GM19452 (cell line): ENCODE data around the gene PLXNA4.

ENCODE experiments used
- ATAC-seq: cut with Tn5 transposase; IDR thresholded peaks from one replicate; pipeline ENCODE4 v1.9.1; 2021; ENCODE audit not compliant: unreplicated experiment

PLXNA4 gene

DNA sequence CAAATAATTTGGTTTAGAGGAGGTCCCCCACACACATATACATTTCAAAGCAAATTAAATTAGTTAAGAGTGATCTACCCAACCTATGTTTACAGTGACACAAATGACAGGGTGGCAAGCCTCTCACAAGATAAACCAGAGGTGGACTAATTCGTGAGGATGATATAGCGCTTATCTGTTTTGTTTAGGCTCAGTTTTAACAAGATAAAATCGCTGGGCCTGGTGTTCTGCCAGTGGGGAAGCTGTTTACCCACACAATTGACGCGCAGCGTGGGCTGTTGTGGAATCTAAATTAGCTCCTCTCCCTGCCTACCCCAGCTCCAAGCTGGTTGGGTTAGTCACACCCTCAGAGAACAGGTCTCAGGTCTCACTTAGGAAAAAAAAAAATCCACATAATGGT is 16.7 kb upstream of the PLXNA4 start:
- no peak for ATAC-seq

DNA sequence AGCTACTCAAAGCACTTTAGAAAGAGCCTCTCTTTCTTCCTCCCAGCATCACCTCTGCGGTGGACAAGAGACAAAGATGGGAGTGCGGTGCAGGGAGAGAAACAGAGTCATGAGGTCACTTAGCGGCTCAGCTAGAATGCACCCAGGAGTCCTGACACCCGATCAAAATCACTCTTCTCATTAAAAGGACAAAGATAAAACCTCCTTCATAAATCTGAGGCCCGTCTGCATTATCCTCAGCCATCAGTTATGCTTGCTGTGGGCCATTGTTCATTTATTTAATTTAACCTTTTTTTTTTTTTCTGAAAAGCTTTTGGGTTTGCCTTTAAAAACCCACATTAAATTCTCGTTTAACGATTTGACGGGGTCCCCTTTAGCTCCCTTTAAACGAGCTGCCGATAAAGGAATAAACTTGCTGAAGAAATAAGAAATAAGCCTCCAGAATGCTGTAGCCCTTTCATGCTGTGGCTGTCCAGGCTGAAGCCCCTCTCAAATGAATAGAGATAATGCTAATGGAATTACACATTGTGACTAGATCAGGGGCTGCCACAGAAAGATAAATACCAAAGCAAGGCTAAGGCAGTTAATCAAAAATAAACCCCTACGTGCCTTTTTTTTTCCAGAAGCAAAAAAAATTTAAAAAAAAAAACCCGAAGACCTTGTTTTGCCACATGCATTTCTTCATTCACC is 16.1 kb upstream of the PLXNA4 start:
- ATAC-seq, result no peak

DNA sequence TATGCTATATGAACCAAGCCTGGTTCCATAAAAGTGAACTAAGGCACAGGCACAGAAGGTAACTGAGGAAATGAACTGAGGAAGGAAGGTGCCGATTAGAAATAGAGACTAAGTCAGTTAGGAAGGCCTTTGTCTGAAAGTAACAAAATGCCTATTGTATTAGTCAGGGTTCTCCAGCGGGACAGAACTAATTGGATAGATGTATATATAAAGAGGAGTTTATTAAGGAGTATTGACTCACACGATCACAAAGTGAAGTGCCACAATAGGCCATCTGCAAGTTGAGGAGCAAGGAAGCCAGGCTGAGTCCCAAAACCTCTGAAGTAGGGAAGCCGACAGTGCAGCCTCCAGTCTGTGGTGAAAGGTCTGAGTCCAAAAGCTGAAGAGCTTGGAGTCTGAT is 13.9 kb upstream of the PLXNA4 start:
- ATAC-seq, result no peak

- ATAC-seq, result no peak
Measured at GRCh38 chr7:132588596-132588995, 12.3 kb upstream of the PLXNA4 start.

DNA sequence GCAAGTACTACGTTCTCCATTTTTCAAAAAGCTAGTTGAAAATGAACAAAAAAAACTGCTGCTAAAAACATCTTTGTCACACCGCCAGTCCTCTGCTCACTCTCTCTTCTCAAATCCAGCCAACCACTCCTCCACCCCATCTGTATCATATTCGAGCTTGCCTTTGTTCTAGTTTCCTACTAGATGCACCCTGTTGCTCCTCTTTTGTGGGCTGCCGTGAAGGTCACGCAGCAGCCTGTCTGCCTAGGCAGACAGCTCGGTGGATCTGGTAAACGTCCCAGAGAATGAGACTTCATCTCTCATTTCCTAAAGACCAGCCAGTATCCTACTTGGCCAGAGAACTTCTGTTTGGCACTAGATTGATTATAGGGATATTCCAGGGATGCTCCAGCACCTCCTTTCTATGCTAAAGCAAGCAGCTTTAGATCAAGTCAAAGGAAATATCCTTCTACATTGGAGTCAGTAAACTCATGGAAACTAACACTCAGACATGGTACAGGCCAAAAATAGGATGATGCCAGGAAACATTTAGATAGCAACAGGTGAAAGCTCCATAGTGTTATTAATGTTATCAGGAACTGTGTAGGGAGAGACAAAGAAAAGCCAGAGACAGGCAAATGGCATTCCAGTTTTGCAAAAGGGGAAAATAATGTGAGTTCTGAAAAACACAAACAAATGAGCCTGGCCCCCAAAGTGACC is 8.7 kb upstream of the PLXNA4 start:
- no peak for ATAC-seq

DNA sequence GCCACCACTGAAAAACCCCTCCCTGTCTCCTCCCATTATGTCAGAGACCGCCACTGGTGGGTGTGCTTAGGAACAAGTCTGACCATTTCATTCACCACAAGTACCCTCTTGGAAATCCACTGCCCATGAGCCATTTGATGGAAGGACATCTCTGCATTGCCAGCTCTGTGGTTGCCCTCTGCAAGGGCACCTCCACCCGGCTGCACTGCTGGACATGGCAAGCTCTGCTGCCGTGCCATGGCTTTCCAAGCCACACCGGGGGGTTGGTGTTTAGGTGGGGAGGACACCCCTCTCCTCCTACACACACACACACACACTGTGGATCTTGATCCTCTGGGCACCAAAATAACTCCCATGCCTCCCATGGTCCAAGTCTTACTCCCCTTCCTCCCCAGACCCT is 5.2 kb upstream of the PLXNA4 start:
- no peak for ATAC-seq

DNA sequence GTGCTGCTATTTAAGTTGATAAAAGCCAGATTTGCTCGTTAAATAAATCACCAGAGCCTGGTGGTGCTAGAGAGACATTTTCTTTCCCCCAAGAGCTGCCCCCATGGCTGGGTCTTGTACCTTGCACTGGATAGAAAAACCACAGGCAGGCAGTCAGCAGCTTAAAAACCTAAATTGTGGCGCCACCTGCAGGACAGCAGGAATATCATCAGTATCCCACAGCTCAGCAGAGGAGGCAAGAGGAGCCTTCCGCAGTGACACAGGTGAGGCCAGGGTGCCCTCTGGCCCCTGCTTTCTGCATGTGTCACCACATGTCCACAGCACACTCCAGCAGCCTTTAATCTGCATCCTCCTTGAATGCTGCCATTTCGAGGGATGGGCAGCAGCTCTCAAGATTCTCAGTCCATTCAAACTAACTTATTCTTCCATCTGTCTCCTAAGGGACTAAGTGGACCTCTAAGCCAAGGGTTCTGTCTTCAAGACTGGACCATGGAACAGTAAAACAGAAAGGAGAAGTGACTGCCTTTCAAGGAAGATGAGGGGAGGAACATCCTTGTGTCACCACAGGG is 4.5 kb upstream of the PLXNA4 start:
- ATAC-seq, result no peak

- no peak for ATAC-seq
Measured at GRCh38 chr7:132580277-132580676, 4.0 kb upstream of the PLXNA4 start.

DNA sequence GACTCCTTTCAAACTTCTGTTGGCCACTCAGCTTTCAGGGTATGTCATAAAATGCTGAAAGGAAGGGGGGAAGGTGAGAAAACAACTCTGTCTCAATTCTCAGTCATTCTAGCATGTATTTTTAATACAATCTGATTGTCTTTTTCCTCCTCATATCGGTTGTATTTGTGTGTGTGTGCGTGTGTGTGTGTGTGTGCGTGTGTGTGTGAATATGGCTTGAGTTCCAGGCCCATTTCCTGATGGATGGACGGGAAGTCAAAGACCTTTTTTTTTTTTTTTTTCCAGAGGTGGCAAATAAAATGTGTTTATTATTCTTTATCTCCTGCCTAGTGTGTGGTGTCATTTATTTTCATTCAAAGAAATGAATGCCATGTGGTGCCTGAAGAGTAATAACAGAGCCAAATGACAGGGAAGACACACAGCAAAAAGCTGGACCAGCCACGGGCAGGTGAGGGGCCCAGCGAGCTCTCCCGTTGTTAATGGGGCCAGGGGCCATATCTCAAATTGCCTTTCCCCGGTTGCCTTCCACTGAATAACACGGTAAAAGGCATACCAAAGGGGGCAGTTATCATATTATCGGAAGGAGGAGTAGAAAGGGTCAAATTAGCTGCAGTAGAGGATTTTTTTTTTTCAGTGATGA is 3.1 kb upstream of the PLXNA4 start:
- no peak for ATAC-seq

DNA sequence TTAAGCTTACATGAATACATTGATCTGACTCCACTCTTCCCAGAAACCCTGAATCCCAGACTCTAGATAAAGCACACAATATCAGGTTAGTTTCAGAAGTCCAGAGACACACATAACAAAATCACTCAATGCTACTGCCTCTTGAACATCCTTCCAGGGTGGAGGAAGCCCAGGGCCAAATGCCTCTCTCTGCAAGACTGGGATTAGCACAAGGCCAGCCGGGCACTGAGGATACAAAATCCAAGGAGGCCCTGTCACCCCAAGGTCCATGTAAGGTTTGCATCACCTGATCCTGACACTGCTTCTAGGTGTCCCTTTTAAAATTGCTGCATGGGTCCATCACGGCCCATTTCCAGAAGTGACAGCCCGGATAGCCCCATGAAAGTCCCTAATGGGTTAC is 2.6 kb upstream of the PLXNA4 start:
- no peak for ATAC-seq

DNA sequence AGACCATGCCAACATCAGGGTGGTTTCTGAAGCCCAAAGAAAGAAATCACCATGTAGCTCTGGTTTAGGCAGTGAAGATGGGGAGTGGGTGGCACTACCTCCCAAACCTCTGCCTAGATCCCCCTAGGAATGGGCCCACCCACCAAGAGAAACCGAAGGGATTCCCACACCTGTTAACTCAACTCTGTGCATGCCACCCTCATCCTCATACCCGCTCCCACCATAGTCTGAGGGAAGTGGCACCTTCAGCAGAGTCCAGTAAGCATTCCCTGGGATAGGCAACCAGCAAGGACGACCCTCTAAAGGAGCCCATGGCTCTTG is 1.7 kb upstream of the PLXNA4 start:
- no peak for ATAC-seq

DNA sequence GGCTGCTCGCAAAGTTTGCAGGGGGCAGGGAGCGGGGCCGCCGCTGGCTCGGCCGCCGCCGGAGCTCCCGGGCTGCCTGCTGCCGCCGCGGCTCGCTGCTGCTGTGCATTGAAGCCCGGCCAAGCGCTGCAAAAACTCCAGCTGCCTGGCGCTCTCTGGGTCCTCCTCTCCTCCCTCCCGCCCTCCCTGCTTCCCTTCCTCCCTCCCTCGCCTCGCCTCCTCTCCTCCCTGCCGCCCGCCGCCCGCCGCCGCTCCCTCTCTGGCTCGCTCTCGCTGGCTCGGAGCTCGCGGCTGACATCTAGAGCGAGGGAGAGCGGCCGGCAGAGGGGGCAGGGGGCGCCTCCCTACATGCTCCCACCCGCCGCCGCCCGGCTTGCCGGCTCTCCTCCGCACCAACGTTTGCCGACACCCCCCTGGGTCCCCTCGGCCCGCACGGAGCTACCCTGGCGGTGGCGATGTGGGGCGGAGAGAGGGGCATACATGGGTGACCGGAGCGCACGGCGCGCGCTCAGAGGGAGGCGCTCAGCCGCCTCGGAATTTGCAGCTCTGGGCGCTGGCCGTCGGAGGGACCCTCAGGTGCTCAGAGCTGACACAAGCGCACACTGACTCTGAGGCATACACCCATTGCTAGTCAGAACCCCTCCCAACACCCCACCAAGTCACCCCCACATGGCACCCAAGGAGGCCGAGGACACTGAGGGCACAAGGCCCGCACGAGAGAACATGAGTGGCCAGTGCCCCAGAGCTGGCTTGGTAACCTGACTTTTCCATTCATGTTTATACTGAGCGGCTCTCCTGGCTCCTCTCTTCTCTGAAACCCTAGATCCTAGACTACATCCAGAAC is 1.2 kb upstream of the PLXNA4 start:
- no peak for ATAC-seq

GRCh38 chr7:132576721-132577085 is 433 bp upstream of the PLXNA4 start:
- no peak for ATAC-seq

DNA sequence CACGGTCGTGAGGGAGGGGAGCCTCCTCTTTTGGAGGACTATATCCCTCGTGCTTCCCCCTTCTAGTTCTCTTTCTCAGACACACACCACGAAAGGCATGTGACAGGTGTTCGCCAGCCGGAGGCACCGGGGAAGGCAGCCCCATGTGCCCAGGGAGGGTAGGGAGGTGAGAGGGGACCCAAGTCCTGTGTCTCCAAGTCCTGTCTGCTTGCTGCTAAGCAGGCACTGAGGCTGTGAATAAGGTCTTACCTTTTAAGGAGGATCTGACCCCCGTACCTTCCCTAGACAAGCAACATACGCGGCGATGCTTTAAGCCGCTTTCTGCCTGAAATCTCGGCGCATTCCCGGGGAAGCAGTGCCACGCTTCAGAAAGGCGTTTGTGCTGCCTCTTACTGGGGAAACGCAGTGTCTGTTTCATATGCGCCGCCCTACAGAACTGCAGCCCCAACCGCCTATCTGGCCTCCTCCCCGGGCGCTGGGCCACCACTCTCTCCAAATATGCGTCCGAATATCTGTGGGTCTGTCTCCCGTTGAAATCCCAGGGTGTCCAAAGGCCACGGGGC is 770 bp downstream of the PLXNA4 start:
- ATAC-seq, result no peak

- ATAC-seq, result no peak
Measured at GRCh38 chr7:132574223-132574622, 2.0 kb downstream of the PLXNA4 start.

- no peak for ATAC-seq
Measured at GRCh38 chr7:132573251-132573955, 2.9 kb downstream of the PLXNA4 start.

GRCh38 chr7:132572526-132572925 is 3.7 kb downstream of the PLXNA4 start:
- ATAC-seq, result no peak

DNA sequence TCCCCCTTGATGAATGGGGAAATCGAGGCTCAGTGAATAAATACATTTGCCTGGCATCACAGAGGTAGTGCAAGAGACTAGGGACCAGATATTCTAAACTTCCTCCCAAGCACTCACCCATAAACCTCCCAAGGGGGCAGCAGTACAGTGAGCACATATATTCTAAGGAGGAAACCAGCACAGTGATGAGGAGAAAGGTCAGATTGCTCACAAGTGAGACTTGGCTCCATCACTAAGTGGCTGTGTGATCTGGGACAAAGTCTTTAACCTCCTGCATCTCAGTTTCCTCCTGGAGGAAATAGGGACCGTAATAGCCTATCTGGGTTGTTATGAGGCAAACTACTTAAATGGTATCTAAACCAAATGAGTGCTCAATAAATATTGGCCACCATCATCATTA is 4.3 kb downstream of the PLXNA4 start:
- ATAC-seq, result no peak

DNA sequence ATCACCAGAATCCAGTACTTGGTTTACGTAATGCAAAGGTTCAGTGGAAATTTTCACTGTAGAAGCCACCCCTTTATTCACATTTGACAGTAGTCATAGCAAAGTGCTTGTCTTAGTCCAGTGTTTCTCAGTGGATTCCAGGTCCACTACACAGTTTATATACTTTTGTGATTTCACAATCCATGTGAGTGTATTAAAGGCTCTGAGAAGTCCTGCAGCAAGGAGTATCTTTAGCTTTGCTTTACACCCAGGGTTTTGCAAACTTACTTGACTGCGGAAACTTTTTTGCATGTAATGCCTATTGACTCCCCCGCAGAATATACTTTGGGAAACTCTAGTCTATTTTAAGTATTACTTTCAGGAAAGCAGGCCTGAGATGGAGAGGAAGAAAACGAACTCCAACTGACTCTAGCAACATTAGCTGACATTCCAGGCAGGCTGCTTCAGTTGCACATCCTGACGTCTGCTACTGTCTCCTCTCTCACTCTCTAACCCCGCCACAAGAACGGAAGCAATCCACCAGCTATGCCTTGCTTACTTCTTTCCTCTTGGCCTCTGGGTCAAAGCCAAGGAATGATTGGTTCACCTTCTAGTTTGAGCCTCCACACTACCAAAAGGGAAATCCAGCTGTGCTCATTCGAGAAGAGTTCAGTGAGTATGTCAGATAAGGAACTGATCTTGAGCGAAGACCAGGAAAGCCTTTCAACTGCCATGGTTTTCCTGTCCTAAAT is 6.2 kb downstream of the PLXNA4 start:
- no peak for ATAC-seq

GRCh38 chr7:132568962-132569361 is 7.3 kb downstream of the PLXNA4 start:
- no peak for ATAC-seq
